Activated T-cell treated with anti-CD3 and anti-CD28 coated beads, Interleukin-2, amount 50 U/mL, for 72 hours (primary cell): ENCODE results near the gene TTC31. TPM values are rescaled to one million over a fixed set of nuclear protein-coding genes. Genes with fewer than 3 reads are reported as not detected.
A peak's percentile ranks its signal among the peaks of the same experiment; 100 is the strongest.
"Not testable (repeated sequence)": the region's sequence is repeated elsewhere in the genome, so short reads cannot be mapped to it uniquely, and the experiment has no call there.

Source experiments
- ATAC-seq, 2 donors: fragments of 150-1000 bp; cut with Tn5 transposase; replicated peaks in 1 of 2; 2 replicates each; pipeline ENCODE4 v1.10.0; 2021; ENCODE audit warnings: moderate library complexity in 2 of 2, mild to moderate bottlenecking in 1 of 2
- DNase-seq, 2 donors: peaks; one replicate each; pipeline ENCODE4 v3.0.0; 2021 to 2022; ENCODE audit warnings: mixed read lengths in 1 of 2
- H3K27ac Mint-ChIP-seq: one replicate; pipeline ENCODE4 v1.8.0; 2022; ENCODE audit warnings: mild to moderate bottlenecking, moderate library complexity, mixed read lengths
- H3K27me3 Mint-ChIP-seq: one replicate; pipeline ENCODE4 v1.8.0; 2022; ENCODE audit warnings: low read depth, mixed read lengths
- H3K36me3 Mint-ChIP-seq, 2 donors: one replicate each; pipeline ENCODE4 v1.8.0; 2022; ENCODE audit warnings: mixed read lengths in 2 of 2, mild to moderate bottlenecking in 1 of 2; ENCODE audit not compliant: insufficient read depth in 2 of 2
- H3K4me1 Mint-ChIP-seq: one replicate; pipeline ENCODE4 v1.8.0; 2022; ENCODE audit warnings: low read depth, mixed read lengths
- H3K4me3 Mint-ChIP-seq, 2 donors: one replicate each; pipeline ENCODE4 v1.8.0; 2022; ENCODE audit warnings: mild to moderate bottlenecking in 2 of 2, mixed read lengths in 2 of 2, moderate library complexity in 2 of 2
- H3K9me3 Mint-ChIP-seq, 2 donors: one replicate each; pipeline ENCODE4 v1.8.0; 2022; ENCODE audit warnings: mixed read lengths in 2 of 2
- total RNA-seq, 2 donors: library from RNA; stranded (reverse); gene quantifications; one replicate each; pipeline ENCODE4 v1.2.3, GENCODE V29; 2022

TTC31 gene
- total RNA-seq, 2 donors from 2014 or later: 41.8 to 43.9 TPM

GRCh38 chr2:74444498-74445318 lies 38.2 kb upstream of the TTC31 start:
- no peaks in the 10 kb centered on the region for H3K9me3 Mint-ChIP-seq
- H3K4me3 Mint-ChIP-seq: no peak overlapping the region
- DNase-seq: no peak
- no peak for ATAC-seq
- peaks cover 28% of the 10 kb centered on the region for H3K27me3 Mint-ChIP-seq
- H3K27ac Mint-ChIP-seq: no peak overlapping the region
- peaks cover 5% of the 10 kb centered on the region for H3K4me1 Mint-ChIP-seq
- no peaks in the 10 kb centered on the region for H3K36me3 Mint-ChIP-seq

GRCh38 chr2:74447230-74447999 lies 35.5 kb upstream of the TTC31 start:
- Mint-ChIP-seq H3K4me1 (peaks cover 3% of the 10 kb centered on the region), H3K27me3 (peaks cover 13% of the 10 kb centered on the region), H3K27ac (no peak overlapping the region), H3K36me3 (no peaks in the 10 kb centered on the region), H3K9me3 (no peaks in the 10 kb centered on the region), H3K4me3 (no peak overlapping the region)
- ATAC-seq: no peak
- DNase-seq: no peak

- ATAC-seq (no peak), DNase-seq (no peak)
- H3K27ac Mint-ChIP-seq: no peak overlapping the region
- peaks cover 10% of the 10 kb centered on the region for H3K27me3 Mint-ChIP-seq
- H3K4me1 Mint-ChIP-seq: peaks cover 5% of the 10 kb centered on the region
- H3K36me3 Mint-ChIP-seq: no peaks in the 10 kb centered on the region
- H3K9me3 Mint-ChIP-seq: no peaks in the 10 kb centered on the region
- no peak overlapping the region for H3K4me3 Mint-ChIP-seq
Observed at GRCh38 chr2:74448771-74449170, 34.1 kb upstream of the TTC31 start.

GRCh38 chr2:74450570-74451190 lies 32.2 kb upstream of the TTC31 start:
- H3K4me1 Mint-ChIP-seq: peaks cover 19% of the 10 kb centered on the region
- no peak overlapping the region for H3K4me3 Mint-ChIP-seq
- no peaks in the 10 kb centered on the region for H3K27me3 Mint-ChIP-seq
- DNase-seq (no peak), ATAC-seq (no peak)
- H3K9me3 Mint-ChIP-seq: no peaks in the 10 kb centered on the region
- H3K27ac Mint-ChIP-seq: no peak overlapping the region
- peaks cover 0 to 3% of the 10 kb centered on the region in 2 donors for H3K36me3 Mint-ChIP-seq

GRCh38 chr2:74454654-74455511 lies 28.0 kb upstream of the TTC31 start, which contains the start of gene INO80B:
TSS of gene INO80B (plus strand) at chr2:74455087. CDS start at chr2:74455117, 30 bp downstream.
- Mint-ChIP-seq H3K9me3 (no peaks in the 10 kb centered on the region), H3K27me3 (no peaks in the 10 kb centered on the region), H3K4me3 (peak within 1 kb of the TSS; percentile 95 to 96), H3K36me3 (peaks cover 5 to 10% of the 10 kb centered on the region in 2 donors), H3K4me1 (peaks cover 43% of the 10 kb centered on the region), H3K27ac (peak within 1 kb of the TSS; percentile 93)
- ATAC-seq (peak; percentile 57 to 59), DNase-seq (peak; percentile 97 to 98)

GRCh38 chr2:74457129-74457548 lies 25.7 kb upstream of the TTC31 start:
- ATAC-seq: no peak

GRCh38 chr2:74457549-74458131 lies 25.2 kb upstream of the TTC31 start:
- Mint-ChIP-seq H3K36me3 (peaks cover 5 to 14% of the 10 kb centered on the region in 2 donors), H3K9me3 (no peaks in the 10 kb centered on the region), H3K4me1 (peaks cover 48% of the 10 kb centered on the region), H3K27me3 (no peaks in the 10 kb centered on the region), H3K4me3 (peak overlapping the region; percentile 95 to 96), H3K27ac (peak overlapping the region; percentile 97)
- DNase-seq (peak; percentile 90 to 91), ATAC-seq (peak; percentile 51 to 58)

More at GRCh38 chr2:74457129-74457548, 25.7 kb upstream of the TTC31 start:
- Mint-ChIP-seq H3K36me3 (peaks cover 5 to 14% of the 10 kb centered on the region in 2 donors), H3K9me3 (no peaks in the 10 kb centered on the region), H3K4me3 (peak overlapping the region; percentile 95 to 96), H3K27me3 (no peaks in the 10 kb centered on the region), H3K27ac (peak overlapping the region; percentile 93), H3K4me1 (peaks cover 51% of the 10 kb centered on the region)
- DNase-seq: no peak

- DNase-seq: peak; percentile 97 to 99
- Mint-ChIP-seq H3K4me3 (peak within 1 kb of the TSS; percentile 95 to 96), H3K9me3 (no peaks in the 10 kb centered on the region), H3K27ac (peak within 1 kb of the TSS; percentile 97), H3K36me3 (peaks cover 5 to 14% of the 10 kb centered on the region in 2 donors), H3K27me3 (no peaks in the 10 kb centered on the region), H3K4me1 (peaks cover 54% of the 10 kb centered on the region)
- ATAC-seq: peak; percentile 82 to 85
Observed at GRCh38 chr2:74458132-74458937, 24.5 kb upstream of the TTC31 start, which contains the start of gene WBP1. TSS of gene WBP1 (plus strand) at chr2:74458438. CDS start at chr2:74458603, 165 bp downstream.

GRCh38 chr2:74458938-74459363 lies 23.9 kb upstream of the TTC31 start:
- H3K4me3 Mint-ChIP-seq: peak overlapping the region; percentile 95 to 96
- ATAC-seq: no peak
- no peaks in the 10 kb centered on the region for H3K9me3 Mint-ChIP-seq
- H3K27me3 Mint-ChIP-seq: no peaks in the 10 kb centered on the region
- no peak for DNase-seq
- H3K27ac Mint-ChIP-seq: peak overlapping the region; percentile 77
- peaks cover 5 to 14% of the 10 kb centered on the region in 2 donors for H3K36me3 Mint-ChIP-seq
- H3K4me1 Mint-ChIP-seq: peaks cover 59% of the 10 kb centered on the region

GRCh38 chr2:74459503-74460118 lies 23.3 kb upstream of the TTC31 start:
- Mint-ChIP-seq H3K27ac (peak overlapping the region; percentile 76), H3K4me1 (peaks cover 59% of the 10 kb centered on the region), H3K4me3 (peak overlapping the region; percentile 95 to 96), H3K36me3 (peaks cover 5 to 14% of the 10 kb centered on the region in 2 donors)
- not testable (repeated sequence) for DNase-seq, H3K9me3 Mint-ChIP-seq, H3K27me3 Mint-ChIP-seq, ATAC-seq

- Mint-ChIP-seq H3K36me3 (peaks cover 5 to 11% of the 10 kb centered on the region in 2 donors), H3K4me3 (peak overlapping the region; percentile 95 to 96), H3K4me1 (peaks cover 54% of the 10 kb centered on the region)
- not testable (repeated sequence) for H3K27me3 Mint-ChIP-seq, H3K9me3 Mint-ChIP-seq, DNase-seq, H3K27ac Mint-ChIP-seq, ATAC-seq
Observed at GRCh38 chr2:74460187-74460586, 22.7 kb upstream of the TTC31 start.
